NCI-H69 (cell line): Measurements from ENCODE around the gene PUM1.
A peak's percentile ranks its signal among the peaks of the same experiment; 100 is the strongest.

Experiments
- DNase-seq: peaks from one replicate; lab custom pipeline; 2025; lab: John Stamatoyannopoulos, UW

PUM1 gene

GRCh38 chr1:30906631-30907441, 158.7 kb downstream of the PUM1 start:
- no peak for DNase-seq

GRCh38 chr1:30905916-30906620, 159.4 kb downstream of the PUM1 start:
- DNase-seq, result no peak

- DNase-seq, result no peak
Observed at GRCh38 chr1:30905403-30905802, 160.1 kb downstream of the PUM1 start.

GRCh38 chr1:30904962-30905335, 160.6 kb downstream of the PUM1 start:
- DNase-seq, result no peak

- peak; percentile 31 for DNase-seq
Observed at GRCh38 chr1:30904191-30904961, 161.1 kb downstream of the PUM1 start.

GRCh38 chr1:30903343-30904034, 162.0 kb downstream of the PUM1 start:
- DNase-seq, result no peak

- no peak for DNase-seq
Observed at GRCh38 chr1:30902593-30903290, 162.8 kb downstream of the PUM1 start.

DNA sequence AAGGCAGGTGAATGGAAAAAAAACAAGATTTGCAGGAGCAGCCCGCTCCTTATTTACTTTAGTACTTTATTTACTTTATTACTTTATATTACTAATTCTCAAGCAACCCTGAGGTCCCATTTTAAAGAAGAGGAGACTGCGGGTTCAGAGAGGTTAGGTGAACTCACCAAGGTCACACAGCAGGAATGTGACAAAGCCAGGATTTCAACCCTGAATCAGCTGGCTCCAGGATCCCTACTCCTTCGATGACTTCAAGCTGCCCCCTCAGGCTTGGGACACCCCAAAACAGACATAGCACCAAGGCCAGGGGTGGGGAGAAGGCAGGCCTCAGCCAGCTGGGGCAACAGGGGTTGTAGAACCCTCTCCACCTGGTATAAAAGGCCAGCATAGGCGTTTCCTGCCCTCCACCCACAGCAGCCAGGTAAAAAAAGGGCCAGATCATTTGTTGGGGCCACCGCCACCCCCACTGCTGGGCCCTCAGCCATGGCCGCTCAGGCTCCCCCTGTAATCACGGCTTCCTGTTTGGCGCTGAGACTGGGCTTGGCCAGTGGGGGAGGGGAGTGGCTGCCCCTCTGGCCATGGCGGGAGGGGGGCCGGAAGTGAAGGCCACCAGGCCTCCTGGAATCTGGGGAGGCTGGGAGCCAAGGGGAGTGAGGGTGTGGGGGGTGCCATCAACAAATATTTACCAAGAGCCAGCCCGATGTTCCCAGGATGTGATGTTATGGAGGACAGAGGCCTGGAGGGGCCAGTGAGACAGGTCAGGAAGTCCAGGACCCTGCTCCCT, 163.5 kb downstream of the PUM1 start:
- peak; percentile 51 for DNase-seq

DNA sequence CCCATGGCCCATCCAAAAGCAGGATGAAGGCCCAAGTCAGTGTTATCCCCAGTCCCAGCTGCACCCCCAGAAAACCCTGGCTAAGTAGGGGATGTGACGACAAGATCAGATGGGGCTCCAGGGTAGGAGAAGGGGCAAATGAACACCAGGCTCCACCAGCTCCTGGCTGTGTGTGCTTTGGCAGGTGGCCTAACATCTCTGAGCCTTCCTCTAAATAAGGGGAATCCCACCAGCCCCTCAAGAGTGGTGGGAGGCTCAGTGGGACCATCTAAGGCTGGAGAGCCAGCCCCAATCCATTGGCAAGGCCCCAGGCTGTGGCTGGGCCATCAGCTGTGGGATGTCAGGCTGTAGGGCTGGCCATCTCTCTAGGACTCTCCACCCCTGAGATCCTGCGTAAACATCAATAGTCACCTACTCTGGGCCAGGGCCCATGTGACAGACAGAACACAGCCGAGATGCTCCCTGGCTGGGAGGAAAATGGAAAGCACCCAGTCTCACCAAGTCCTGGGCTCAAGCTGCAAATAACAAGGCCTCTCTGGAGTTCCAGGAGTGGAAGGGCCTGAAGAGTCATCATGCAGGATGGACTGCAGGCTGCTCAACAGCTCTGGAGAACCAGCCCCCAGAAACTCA, 164.5 kb downstream of the PUM1 start:
- no peak for DNase-seq

GRCh38 chr1:30900486-30900885, 165.0 kb downstream of the PUM1 start:
- no peak for DNase-seq

DNA sequence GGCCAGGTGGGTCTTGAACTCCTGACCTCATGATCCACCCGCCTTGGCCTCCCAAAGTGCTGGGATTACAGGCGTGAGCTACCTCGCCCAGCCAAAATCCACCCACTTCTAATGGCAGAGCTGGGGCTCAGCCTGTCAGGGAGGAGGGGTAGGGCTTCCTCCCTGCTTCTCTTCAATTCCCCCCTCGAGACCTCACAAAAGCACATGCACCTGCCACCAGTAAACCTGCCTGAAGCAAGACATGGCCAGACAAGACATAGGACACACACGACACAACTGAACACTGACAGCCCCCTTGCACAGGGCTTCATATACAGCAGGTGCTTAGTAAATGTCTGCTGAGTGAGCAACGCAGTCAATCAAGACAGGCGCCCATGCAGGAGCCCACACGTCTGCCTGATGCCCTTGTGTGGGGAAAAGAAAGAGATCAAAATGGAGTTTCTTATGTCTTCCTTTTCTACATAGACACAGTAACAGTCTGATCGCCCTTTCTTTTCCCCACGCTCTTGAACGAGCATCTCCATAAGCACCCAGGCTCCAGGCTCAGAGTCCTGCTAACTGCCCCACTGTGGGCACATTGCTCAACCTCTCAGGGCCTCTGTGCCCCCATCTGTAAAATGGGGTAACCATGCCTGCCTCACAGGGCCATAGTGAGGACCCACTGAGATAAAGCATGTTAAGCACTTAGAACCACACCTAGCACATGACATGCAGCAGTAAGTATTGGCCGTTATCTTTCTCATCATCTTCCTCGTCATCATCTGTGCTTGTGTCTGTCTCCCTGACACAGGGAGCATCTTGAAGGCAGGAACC, 165.7 kb downstream of the PUM1 start:
- DNase-seq, result no peak

- no peak for DNase-seq
Observed at GRCh38 chr1:30898031-30898815, 167.3 kb downstream of the PUM1 start.

GRCh38 chr1:30896905-30897304, 168.6 kb downstream of the PUM1 start:
- no peak for DNase-seq

DNA sequence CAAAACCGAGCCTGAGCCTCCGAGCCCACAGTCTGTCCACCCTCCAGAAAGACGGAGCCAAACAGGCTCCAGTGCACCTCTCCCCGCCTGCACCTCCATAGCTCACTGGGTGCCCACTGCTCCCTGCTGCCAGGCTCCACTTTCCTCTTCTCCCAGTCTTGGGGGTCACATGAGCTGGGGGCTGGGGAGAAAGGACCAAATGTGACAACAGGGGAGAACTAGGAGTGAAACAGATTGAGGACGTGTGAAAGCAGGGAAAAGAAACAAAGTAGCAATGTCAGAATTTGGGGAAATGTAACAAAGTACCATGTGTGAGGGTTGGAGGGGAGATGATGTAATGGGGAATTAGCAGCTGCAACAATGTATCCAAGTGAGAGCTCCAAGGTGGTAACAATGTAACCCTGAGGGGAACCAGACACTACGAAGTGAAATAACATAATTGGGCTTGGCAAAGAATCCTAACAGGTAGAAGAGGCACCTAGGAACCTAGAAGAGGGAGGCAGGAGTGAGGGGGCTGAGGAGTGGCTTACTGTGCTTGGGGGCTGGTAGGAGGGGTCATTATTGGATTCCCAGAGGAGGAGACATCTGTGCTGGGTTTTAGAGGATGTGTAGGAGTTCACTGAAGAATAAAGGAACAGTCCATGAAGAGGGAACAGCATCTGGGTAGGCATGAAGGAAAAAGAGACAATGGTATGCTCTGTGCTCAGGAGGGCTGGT, 169.4 kb downstream of the PUM1 start:
- DNase-seq, result peak; percentile 57

DNA sequence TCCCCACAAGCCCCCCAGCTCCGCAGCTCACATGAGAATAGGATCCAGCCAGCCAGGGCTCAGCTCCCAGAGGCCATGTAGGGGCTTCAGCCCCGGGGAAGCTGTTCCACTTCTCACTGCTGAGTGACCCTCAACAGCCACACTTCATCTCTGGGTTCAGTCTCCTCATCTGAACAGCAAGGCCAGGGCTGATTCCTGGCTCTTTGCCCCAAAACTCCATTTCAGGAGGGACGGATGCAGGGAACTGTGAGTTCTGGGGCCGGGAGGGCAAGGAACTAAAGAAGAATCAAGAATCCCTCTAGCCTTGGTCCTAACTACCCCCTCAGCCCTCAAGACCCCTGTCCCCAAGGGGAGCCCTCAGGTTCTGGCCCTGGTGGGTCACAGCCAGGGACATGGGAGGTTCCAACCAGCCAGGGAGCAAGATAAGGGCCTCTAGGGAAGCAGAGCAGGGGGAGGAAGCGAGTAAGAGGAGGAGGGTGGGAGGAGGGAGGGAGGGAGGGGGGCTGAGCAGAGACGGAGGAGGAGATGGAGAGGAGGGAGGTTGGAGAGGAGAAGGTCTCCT, 170.1 kb downstream of the PUM1 start:
- no peak for DNase-seq

DNA sequence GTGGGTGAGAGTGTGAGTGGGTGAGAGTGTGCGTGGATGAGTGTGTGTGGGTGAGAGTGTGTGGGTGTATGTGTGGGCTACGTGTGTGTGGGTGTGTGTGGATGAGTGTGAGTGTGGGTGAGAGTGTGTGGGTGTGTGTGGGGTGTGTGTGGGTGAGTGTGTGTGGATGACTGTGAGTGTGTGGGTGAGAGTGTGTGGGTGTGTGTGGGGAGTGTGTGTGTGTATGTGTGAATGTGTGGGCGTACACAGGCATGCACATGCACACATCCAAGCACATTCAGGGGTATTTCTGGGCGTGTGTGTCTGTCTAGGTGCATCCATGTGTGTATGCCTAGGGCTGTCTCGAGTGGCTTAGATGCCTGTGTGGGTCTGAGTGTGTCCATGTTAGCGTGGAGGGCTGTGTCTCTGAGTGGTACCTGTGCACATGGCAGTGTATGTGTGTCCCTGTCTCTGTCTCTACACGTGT, 171.0 kb downstream of the PUM1 start:
- no peak for DNase-seq

DNA sequence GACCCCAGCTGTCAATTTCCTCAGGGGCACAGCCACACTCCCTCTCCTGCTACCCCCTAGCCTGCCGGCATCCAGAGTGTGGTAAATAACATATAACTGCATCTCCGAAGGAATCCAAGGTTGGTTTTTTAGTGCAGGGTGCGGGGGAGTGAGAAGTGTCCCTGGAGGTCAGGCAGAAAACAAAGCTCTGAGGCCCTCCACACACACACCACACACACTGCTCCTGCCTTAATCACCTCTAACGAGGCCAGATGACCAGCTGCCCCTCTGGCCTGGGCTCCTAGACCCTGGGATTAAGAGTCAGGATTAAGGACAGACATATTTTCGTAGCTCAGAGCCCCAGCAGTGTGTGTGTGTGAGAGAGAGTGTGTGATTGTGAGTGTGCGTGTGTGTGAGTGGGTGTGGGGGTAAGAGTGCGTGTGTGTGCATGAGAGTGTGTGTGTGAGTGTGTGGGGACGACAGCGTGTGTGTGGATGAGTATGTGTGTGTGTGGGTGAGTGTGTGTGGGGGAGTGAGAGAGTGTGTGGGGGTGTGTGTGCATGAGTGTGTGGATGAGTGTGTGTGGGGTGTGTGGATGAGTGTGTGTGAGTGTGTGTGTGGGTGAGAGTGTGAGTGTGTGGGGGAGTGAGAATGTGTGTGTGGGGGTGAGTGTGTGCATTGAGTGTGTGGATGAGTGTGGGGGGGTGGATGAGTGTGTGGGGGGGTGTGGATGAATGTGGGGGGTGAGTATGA, 171.6 kb downstream of the PUM1 start:
- no peak for DNase-seq
